GM21825 (cell line): ENCODE measurements around the gene CELF2.
A peak's percentile ranks its signal among the peaks of the same experiment; 100 is the strongest.
"Not testable (repeated sequence)": the region's sequence is repeated elsewhere in the genome, so short reads cannot be mapped to it uniquely, and the experiment has no call there.

Experiments
- ATAC-seq: cut with Tn5 transposase; IDR thresholded peaks from one replicate; pipeline ENCODE4 v1.9.1; 2021; ENCODE audit warnings: mild to moderate bottlenecking, moderate library complexity; ENCODE audit not compliant: unreplicated experiment

Gene CELF2

DNA sequence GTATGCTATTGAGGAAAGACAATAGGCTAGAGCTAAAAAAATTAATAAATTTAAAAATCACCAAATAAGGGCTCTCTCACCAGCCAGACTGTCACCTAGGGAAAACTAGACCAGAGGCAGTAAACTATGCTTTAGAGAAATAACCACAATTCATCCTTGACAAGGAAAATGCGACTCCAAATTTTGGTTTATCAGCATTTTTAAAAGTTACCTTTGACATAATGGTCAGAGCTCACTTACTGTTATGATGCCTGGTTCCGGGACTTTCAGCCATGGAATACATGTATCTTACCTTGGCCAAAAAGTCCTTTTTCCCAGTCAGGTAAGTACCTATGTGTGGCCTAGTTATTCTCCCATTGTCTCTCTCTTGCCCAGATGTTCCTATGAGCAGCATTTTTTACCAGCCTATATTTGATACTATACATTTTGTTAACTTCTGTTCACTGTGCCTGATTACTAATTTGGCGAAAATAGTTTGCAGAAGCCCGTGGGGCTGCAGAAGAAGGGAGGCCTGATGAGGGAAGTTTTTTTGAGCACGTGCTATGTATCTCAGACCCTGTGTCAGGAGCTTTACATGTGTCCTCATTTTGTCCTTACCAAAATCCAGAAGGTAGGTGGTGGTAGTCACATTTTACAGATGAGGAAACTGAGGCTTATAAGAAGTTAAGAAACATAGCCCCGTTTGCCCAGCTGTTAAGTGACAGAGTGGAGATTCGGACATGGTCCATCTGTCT lies 149.7 kb downstream of the CELF2 start:
- no peak for ATAC-seq

GRCh38 chr10:11168423-11169090 lies 150.9 kb downstream of the CELF2 start:
- no peak for ATAC-seq

DNA sequence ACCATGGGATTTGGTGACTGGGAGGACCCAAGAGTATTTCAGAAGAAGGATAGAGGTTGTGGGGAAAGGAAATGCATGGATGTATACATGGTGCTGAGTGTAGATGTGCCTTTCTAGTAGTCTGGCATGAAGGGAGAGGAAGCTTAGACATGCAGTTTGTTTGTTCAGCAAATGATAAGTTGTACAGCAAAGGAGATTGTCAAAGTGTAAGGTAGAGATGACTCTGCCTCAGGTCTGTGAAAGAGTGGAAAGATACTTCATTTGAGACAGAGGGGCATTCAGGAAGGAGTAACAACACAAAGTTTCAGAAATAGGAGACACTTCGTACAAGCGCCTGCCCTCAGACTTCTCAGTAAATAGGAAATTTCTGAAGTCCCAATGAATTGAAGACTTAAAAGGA lies 152.3 kb downstream of the CELF2 start:
- no peak for ATAC-seq

- no peak for ATAC-seq
These were observed 152.9 kb downstream of the CELF2 start for GRCh38 chr10:11170574-11170973.

GRCh38 chr10:11170993-11171851 lies 153.6 kb downstream of the CELF2 start:
- ATAC-seq, result peak; percentile 39

- no peak for ATAC-seq
These were observed 155.4 kb downstream of the CELF2 start for GRCh38 chr10:11173042-11173441.

DNA sequence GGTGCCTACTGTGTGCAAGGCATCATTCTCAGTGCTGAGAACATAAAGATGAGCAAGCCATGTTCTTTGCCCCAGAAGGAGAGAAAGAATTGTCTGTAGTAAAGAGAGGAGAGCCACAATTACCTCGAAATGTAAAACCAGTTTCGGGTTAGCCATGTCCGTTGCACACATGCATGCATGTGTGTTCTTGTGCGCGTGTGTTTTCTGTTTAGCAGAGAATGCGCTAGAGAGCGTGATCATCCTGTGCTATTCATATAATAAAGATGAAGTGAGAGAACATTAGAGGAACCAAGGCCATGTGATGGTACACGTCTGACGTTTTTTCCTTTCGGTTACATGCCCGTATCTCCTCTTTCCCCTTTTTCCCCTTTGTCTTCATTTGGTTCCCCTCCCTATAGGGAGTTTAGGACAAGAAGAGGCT lies 158.2 kb downstream of the CELF2 start:
- peak; percentile 33 for ATAC-seq

GRCh38 chr10:11176746-11177145 lies 159.1 kb downstream of the CELF2 start:
- ATAC-seq, result no peak

DNA sequence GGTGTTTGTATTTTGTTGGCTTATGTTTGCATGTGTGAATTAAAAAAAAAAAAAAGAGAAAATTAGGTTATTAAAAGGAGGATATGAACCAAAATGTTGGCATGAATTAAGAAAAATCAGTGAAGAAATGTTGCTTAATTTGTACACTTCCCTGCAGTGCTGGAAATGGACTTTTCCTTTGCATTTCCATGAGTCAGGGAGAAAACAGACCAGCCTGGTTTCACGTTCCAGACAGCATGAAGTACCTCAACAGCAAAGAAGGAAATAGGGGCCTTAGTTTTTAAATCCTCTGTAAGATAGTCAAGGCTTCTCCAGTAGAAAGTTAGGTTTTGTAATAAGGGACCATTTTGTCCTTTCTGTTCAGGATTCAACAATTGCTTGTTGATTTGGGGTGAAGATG lies 159.7 kb downstream of the CELF2 start:
- no peak for ATAC-seq

DNA sequence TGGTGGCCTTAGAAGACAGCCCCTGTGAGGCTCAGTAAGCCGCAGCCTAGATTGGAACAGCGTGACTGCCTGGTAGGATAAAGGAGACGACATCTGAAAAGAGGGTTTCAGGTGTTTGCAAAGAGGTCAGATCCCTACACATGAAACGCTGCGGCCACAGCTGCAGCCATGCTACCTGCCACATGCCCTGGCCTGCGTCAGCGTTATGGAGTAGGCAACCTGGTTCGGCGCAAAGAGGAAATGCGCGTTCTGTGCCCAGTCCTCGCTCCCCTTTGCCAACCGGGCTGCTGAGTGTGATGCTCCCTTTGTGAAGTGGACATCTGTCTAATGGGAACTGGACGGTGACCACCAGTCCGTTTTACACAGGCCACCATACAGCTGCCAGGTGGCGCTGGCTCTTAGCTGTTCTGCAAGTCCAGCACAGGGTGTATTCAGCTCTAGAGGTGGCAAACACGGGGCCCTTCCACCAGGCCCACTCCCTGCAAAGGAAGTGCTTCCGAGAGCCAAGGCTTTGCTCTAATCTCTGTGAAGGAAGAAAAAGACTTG lies 160.3 kb downstream of the CELF2 start:
- peak; percentile 25 for ATAC-seq

DNA sequence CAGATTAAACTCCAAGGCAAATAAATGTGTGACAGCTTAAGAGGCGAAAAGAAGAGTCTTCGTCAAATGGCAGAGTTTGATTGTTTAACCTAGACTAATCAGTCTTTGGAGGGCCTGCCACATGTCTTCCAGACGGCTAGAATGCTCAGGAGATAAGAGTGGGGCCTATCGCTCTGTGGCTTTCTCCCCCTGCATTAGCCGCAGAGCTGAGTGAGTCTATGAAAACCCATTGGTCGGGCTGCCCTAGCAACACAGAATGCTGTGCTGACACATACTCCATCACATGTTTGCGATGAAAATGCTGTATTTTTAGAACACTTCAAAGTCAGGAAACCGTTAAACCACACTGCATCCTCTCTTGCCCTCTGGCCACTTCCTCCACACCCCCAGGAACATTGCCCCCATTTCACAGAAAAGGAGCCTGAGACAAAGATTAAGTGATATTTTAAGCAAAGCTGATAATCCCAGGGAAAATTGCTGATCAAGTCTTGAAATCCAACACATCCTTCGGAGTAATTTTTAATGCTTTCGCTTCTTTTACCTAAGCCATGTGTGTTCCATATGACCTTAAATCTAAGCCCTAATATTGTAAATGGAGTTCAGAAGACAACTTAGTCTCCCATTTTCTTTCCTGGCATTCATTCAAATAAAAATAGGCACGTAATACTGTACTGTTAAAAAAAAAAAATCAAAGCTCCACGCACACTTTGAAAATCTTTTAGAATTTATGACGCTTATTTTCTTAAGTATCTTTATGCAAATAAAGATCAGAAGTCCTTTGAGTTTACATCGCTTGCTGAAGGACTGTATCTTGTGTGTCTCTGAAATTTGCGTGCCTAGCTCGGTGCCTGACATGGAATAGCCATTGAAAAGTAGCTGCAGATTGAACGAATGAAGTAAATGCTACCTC lies 161.2 kb downstream of the CELF2 start:
- peak; percentile 75 for ATAC-seq

DNA sequence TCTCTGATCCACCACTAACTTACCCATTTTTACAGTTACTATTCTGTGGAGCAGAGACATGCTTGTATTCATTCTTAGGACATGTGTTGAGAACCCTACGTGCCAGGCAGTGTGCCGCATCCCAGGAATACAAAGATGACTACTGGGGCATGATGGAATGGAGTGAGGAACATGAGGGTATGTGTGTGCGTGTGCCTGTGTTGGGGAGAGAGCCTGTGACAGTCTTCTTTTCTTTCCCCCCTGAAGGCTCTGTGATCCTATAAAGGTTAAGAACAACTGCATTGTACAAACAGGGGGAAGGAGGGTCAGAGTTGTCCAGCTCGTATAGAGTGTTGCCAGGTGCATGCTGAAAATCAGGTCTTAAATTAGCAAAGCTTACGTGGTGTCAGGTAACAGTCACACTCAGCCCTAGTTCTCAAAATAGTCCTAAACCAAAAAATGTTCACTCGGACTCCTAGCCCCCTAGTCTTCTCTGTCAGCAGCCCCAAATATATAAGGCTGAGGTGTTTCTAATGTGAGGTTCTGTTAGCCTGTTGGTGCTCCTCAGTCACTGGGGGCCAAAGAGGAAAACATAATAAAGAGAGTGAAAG lies 161.9 kb downstream of the CELF2 start:
- no peak for ATAC-seq

- ATAC-seq, result no peak
These were observed 162.6 kb downstream of the CELF2 start for GRCh38 chr10:11180228-11180627.

DNA sequence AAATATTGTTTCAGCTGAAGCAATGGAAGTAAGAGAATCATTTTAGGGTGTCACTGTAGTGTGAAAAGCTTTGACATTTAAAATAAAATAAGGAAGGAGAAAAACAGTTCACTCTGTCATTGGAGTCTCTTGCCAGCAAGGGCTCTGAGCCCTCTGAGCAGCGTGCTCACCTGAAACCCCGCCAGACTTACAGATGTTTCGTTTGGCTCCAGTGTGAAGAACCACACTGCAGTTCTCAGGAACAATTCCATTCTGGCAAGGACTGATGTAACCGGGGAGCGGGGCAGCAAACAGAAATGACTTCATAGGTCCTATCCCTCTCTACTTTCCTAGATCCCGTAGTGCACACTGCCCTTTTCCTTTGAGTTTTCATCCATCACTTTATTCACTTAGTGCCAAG lies 164.3 kb downstream of the CELF2 start:
- no peak for ATAC-seq

DNA sequence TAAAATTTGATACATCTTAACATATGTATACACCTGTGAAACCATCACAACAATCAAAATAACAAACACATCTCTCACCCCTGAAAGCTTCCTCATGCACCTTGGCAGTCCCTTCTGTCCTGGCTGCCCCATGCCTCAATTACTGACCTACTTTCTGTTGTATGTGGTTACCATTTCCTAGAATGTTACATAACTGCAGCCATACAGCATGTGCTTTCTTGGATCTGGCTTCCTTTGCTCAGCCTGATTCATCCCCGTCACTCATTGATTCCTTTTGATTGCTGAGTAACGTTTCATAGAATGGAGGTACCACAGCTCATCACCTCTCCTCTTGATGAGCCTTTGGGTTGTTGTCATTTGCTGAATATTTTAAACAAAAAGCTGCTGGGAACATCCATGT lies 165.3 kb downstream of the CELF2 start:
- no peak for ATAC-seq

GRCh38 chr10:11184093-11184492 lies 166.4 kb downstream of the CELF2 start:
- ATAC-seq, result no peak

GRCh38 chr10:11185128-11185665 lies 167.5 kb downstream of the CELF2 start:
- ATAC-seq, result not testable (repeated sequence)

DNA sequence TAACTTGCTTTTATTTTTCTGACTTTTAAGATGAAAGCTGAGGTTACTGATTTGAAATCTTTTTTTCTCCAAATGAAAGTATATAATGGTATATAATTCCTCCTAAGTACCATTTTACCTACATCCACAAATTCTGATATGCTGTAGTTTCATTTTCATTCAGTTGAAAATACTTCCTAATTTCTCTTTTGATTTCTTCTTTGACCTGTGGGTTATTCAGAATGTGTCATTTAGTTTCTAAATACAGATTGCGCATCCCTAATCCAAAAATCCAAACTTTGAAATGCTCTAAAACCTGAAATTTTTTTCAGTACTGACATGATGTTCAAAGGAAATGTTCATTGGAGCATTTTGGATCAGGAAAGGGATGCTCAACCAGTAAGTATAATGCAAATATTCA lies 168.7 kb downstream of the CELF2 start:
- no peak for ATAC-seq

DNA sequence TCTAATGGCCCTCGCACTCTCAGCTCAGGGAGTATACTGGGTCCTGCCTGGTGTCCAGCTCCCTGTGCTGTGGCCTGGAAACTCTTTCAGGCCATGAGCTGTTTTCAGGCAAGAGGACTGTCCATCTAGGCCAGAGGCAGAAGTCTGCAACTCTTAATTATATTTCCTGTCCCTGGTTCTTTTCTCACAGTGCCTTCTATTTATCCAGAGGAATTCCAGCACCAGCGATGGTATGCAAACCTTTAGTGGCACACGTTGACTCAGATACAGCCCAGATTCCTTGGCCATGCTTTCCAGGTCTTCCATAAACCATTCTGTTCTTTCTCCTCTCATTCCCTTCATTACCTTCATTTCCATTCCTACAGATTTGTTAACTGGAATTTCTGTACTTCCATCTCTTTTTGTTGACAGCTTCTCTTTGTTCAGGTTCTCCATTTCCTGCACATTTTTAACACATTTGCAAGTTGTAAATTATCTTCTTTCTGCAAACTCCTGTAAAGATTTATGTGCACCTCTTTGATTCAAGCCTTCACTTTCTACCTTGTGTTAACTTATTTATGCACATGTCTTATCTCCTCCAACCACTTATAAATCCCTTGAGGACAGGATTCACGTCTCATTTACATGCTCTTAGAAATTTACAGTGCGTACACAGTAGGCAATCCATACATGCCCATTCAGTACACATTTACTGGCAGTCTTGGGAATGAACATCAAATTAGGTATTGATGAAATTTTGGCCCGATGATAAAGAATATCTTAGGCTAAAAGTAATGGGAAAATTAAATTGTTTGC lies 172.1 kb downstream of the CELF2 start:
- no peak for ATAC-seq
